Lower lobe of right lung (tissue), 2 donors: ENCODE measurements around the gene GNB1. TPM values are rescaled to one million over a fixed set of nuclear protein-coding genes. Genes with fewer than 3 reads are reported as not detected.

Source experiments
- ATAC-seq, 2 donors: fragments of 200-7000 bp; cut with Tn5 transposase; one replicate each; pipeline ENCODE4 v1.9.1; 2020 to 2022; ENCODE audit warnings: mild to moderate bottlenecking in 2 of 2, moderate library complexity in 2 of 2
- DNase-seq: peaks from one replicate; pipeline ENCODE4 v3.0.0-alpha.2; 2020
- H3K27ac ChIP-seq: fragments of 200-600 bp; one replicate; pipeline ENCODE4 v1.8.0; 2022
- H3K27me3 ChIP-seq: fragments of 200-600 bp; one replicate; pipeline ENCODE4 v1.8.0; 2022; ENCODE audit warnings: low read depth
- H3K36me3 ChIP-seq: fragments of 200-600 bp; one replicate; pipeline ENCODE4 v1.8.0; 2022; ENCODE audit warnings: mild to moderate bottlenecking
- H3K4me1 ChIP-seq: fragments of 200-600 bp; one replicate; pipeline ENCODE4 v1.8.0; 2022
- H3K4me3 ChIP-seq: fragments of 200-600 bp; one replicate; pipeline ENCODE4 v1.8.0; 2022; ENCODE audit warnings: mild to moderate bottlenecking
- H3K9me3 ChIP-seq: fragments of 200-600 bp; one replicate; pipeline ENCODE4 v1.8.0; 2022
- CTCF ChIP-seq: fragments of 200-600 bp; IDR thresholded peaks from one replicate; pipeline ENCODE4 v1.8.0; 2022; ENCODE audit warnings: antibody characterized with exemption, mild to moderate bottlenecking
- intact Hi-C: fragments of 100-400 bp; cut with DNase I; formaldehyde crosslinking; loops from one replicate; pipeline ENCODE4 v1.11.0; 2022
- total RNA-seq: library from RNA; stranded (reverse); fragmentation: NEBNext Ultra II Directional; extraction: Animal tissue kit (Norgen Biotek cat#: 25700); gene quantifications from one replicate; pipeline ENCODE4 v1.2.1, GENCODE V29; 2021
- donor health status: DM: no; HTN: yes; CAD: no; lungs with severe emphysema.

Gene GNB1
- total RNA-seq, 1 donor from 2014 or later, result 341 TPM

- H3K4me3 ChIP-seq, result no peak overlapping the region
- no peak for DNase-seq
- no peaks in the 10 kb centered on the region for H3K27me3 ChIP-seq
- H3K36me3 ChIP-seq, result peaks cover 31% of the 10 kb centered on the region
- H3K27ac ChIP-seq, result no peak overlapping the region
- ATAC-seq, result no peak
- intact Hi-C loops, result no loop called here
- TF ChIP-seq CTCF, result no peak
- peaks cover 54% of the 10 kb centered on the region for H3K4me1 ChIP-seq
- no peaks in the 10 kb centered on the region for H3K9me3 ChIP-seq
Observed at GRCh38 chr1:1839311-1839965, 51.4 kb downstream of the GNB1 start.

- no peak for TF ChIP-seq CTCF
- H3K9me3 ChIP-seq, result no peaks in the 10 kb centered on the region
- no peak for DNase-seq
- H3K27me3 ChIP-seq, result no peaks in the 10 kb centered on the region
- no peak for ATAC-seq
- peaks cover 46% of the 10 kb centered on the region for H3K36me3 ChIP-seq
- peaks cover 44% of the 10 kb centered on the region for H3K4me1 ChIP-seq
- no peak overlapping the region for H3K4me3 ChIP-seq
- no peak overlapping the region for H3K27ac ChIP-seq
- intact Hi-C loops, result no loop called here
Observed at GRCh38 chr1:1836119-1836518, 54.8 kb downstream of the GNB1 start.

GRCh38 chr1:1835546-1835945 is 55.3 kb downstream of the GNB1 start:
- peak in 1 of 2 donors; percentile 28 for ATAC-seq
- no peak overlapping the region for H3K27ac ChIP-seq
- peaks cover 46% of the 10 kb centered on the region for H3K36me3 ChIP-seq
- no peak for TF ChIP-seq CTCF
- no peak for DNase-seq
- intact Hi-C loops, result no loop called here
- H3K4me3 ChIP-seq, result no peak overlapping the region
- peaks cover 39% of the 10 kb centered on the region for H3K4me1 ChIP-seq
- no peaks in the 10 kb centered on the region for H3K27me3 ChIP-seq
- no peaks in the 10 kb centered on the region for H3K9me3 ChIP-seq

- H3K27me3 ChIP-seq, result no peaks in the 10 kb centered on the region
- H3K4me3 ChIP-seq, result no peak overlapping the region
- no peaks in the 10 kb centered on the region for H3K9me3 ChIP-seq
- intact Hi-C loops, result no loop called here
- TF ChIP-seq CTCF, result no peak
- ATAC-seq (peak in 1 of 2 donors; percentile 25), DNase-seq (no peak)
- peaks cover 31% of the 10 kb centered on the region for H3K4me1 ChIP-seq
- no peak overlapping the region for H3K27ac ChIP-seq
- peaks cover 57% of the 10 kb centered on the region for H3K36me3 ChIP-seq
Observed at GRCh38 chr1:1833916-1834325, 57.0 kb downstream of the GNB1 start.

GRCh38 chr1:1833456-1833855 is 57.4 kb downstream of the GNB1 start:
- Histone ChIP-seq H3K4me3 (no peak overlapping the region), H3K9me3 (no peaks in the 10 kb centered on the region), H3K36me3 (peaks cover 57% of the 10 kb centered on the region), H3K27ac (no peak overlapping the region), H3K4me1 (peaks cover 31% of the 10 kb centered on the region), H3K27me3 (no peaks in the 10 kb centered on the region)
- TF ChIP-seq CTCF, result no peak
- DNase-seq, result no peak
- intact Hi-C loops, result no loop called here
- ATAC-seq, result no peak
